CD4-positive, alpha-beta T cell treated with Interleukin-21 for 1 hour (primary cell): ENCODE data around the gene CDC7.
A peak's percentile ranks its signal among the peaks of the same experiment; 100 is the strongest.
"Not testable (repeated sequence)": the region's sequence is repeated elsewhere in the genome, so short reads cannot be mapped to it uniquely, and the experiment has no call there.

ENCODE experiments used
- DNase-seq: peaks from one replicate; pipeline ENCODE4 v3.0.0-alpha.2; 2020

The CDC7 gene

GRCh38 chr1:91500756-91501522 lies at the start of gene CDC7:
Gene CDC7 (plus strand): TSS chr1:91500851. CDS start chr1:91501717, 866 bp downstream.
- DNase-seq: peak; percentile 88

GRCh38 chr1:91454136-91454535 lies 46.5 kb upstream of the CDC7 start:
- DNase-seq: no peak

- DNase-seq: no peak
Observed at GRCh38 chr1:91455334-91455733, 45.3 kb upstream of the CDC7 start.

- no peak for DNase-seq
Observed at GRCh38 chr1:91455896-91456295, 44.8 kb upstream of the CDC7 start.

GRCh38 chr1:91465350-91465749 lies 35.3 kb upstream of the CDC7 start:
- not testable (repeated sequence) for DNase-seq

- DNase-seq: no peak
Observed at GRCh38 chr1:91476533-91477217, 24.0 kb upstream of the CDC7 start.

GRCh38 chr1:91487469-91487868 lies 13.2 kb upstream of the CDC7 start:
- no peak for DNase-seq

GRCh38 chr1:91490501-91490900 lies 10.2 kb upstream of the CDC7 start:
- no peak for DNase-seq

- DNase-seq: no peak
Observed at GRCh38 chr1:91498035-91498434, 2.6 kb upstream of the CDC7 start.

- DNase-seq: no peak
Observed at GRCh38 chr1:91498498-91499245, 2.0 kb upstream of the CDC7 start.

GRCh38 chr1:91499346-91499745 lies 1.3 kb upstream of the CDC7 start:
- no peak for DNase-seq

- no peak for DNase-seq
Observed at GRCh38 chr1:91499904-91500755, 521 bp upstream of the CDC7 start.

GRCh38 chr1:91501523-91501851 lies 836 bp downstream of the CDC7 start:
- DNase-seq: no peak

- no peak for DNase-seq
Observed at GRCh38 chr1:91501971-91502671, 1.5 kb downstream of the CDC7 start.

GRCh38 chr1:91502672-91503184 lies 2.1 kb downstream of the CDC7 start:
- peak; percentile 7 for DNase-seq

- DNase-seq: no peak
Observed at GRCh38 chr1:91503332-91503900, 2.8 kb downstream of the CDC7 start.

- DNase-seq: no peak
Observed at GRCh38 chr1:91503975-91504530, 3.4 kb downstream of the CDC7 start.

GRCh38 chr1:91505086-91505485 lies 4.4 kb downstream of the CDC7 start:
- DNase-seq: no peak

GRCh38 chr1:91506071-91506470 lies 5.4 kb downstream of the CDC7 start:
- DNase-seq: no peak

- DNase-seq: no peak
Observed at GRCh38 chr1:91507328-91507727, 6.7 kb downstream of the CDC7 start.

GRCh38 chr1:91510754-91511153 lies 10.1 kb downstream of the CDC7 start:
- DNase-seq: no peak
